SH-SY5Y (cell line): ENCODE measurements around the gene TOLLIP.

Source experiments
- GATA2 ChIP-seq: IDR thresholded peaks from 2 replicates; pipeline ENCODE4 v1.6.1; 2011; ENCODE audit warnings: mild to moderate bottlenecking, low read depth, low read length
- GATA3 ChIP-seq: IDR thresholded peaks from 2 replicates; pipeline ENCODE4 v1.6.1; 2011; ENCODE audit warnings: low read depth, mild to moderate bottlenecking, low read length, moderate library complexity

DNA sequence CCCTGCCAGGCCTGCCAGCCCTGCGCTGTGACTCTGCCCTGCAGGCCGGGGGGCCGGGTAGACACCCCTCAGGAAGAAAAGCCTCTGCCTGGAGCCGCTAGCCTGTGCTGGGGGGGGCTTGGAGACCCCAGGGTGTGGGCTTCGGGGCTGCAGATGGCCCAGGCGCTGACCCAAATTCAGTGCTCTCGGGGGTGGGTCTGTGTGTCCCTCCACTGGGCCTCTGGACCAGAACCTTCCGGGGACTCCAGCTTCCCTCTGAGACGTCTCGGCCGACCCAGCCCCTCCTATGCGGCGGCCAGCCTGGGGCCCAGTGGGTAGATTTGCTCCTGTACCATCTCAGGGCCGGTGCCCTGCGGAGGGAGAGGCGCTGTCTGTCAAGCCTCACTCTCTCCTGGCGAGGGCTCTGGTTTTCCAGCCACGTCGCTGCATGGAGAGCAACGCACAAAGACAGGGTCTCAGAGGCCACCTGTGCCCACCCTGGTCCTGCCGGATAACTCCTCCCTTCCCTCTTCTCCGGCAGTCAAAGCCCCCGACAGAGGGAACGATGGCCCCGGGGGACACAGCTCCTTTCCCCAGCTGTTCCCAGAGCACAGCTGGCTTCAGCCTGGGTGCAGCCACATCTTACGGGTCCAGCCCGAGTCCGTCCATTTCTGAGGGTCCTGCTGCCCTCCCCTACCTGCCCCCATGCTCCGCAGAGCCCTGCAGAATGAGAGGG is 40.1 kb upstream of the TOLLIP start:
- no peak for TF ChIP-seq GATA3
- TF ChIP-seq GATA2: no peak
